Measurements from ENCODE around the gene CNPY1.
A peak's percentile ranks its signal among the peaks of the same experiment; 100 is the strongest.

CNPY1 gene

GRCh38 chr7:155534691-155535090 is 11.7 kb downstream of the CNPY1 start:
- H3K4me3 ChIP-seq (ENCODE audit: low read depth, low read length): no peak overlapping the region
- DNase-seq (ENCODE audit: low read depth): no peak
- no peak for TF ChIP-seq CTCF (IDR thresholded peaks at IDR 0.05; ENCODE audit: low read depth, low read length, missing control alignments)

- no peak for DNase-seq (ENCODE audit: low read depth)
- no peak overlapping the region for H3K4me3 ChIP-seq (ENCODE audit: low read depth, low read length)
- TF ChIP-seq CTCF (IDR thresholded peaks at IDR 0.05; ENCODE audit: low read depth, low read length, missing control alignments): peak; percentile 84
Measured at GRCh38 chr7:155533827-155534690, 12.3 kb downstream of the CNPY1 start.

- no peak overlapping the region; the same call in 1 of the 2 replicates for H3K4me3 ChIP-seq (ENCODE audit: low read depth, low read length)
- TF ChIP-seq CTCF (IDR thresholded peaks at IDR 0.05; ENCODE audit: low read depth, low read length, missing control alignments): no peak
- no peak for DNase-seq (ENCODE audit: low read depth)
Measured at GRCh38 chr7:155533120-155533826, 13.1 kb downstream of the CNPY1 start.

GRCh38 chr7:155532792-155533119 is 13.6 kb downstream of the CNPY1 start:
- no peak for DNase-seq (ENCODE audit: low read depth)
- no peak overlapping the region for H3K4me3 ChIP-seq (ENCODE audit: low read depth, low read length)
- TF ChIP-seq CTCF (IDR thresholded peaks at IDR 0.05; ENCODE audit: low read depth, low read length, missing control alignments): no peak

- no peak for DNase-seq (ENCODE audit: low read depth)
- TF ChIP-seq CTCF (IDR thresholded peaks at IDR 0.05; ENCODE audit: low read depth, low read length, missing control alignments): no peak
Measured at GRCh38 chr7:155531681-155532080, 14.7 kb downstream of the CNPY1 start.

GRCh38 chr7:155530601-155531000 is 15.8 kb downstream of the CNPY1 start:
- no peak for DNase-seq (ENCODE audit: low read depth)
- H3K4me3 ChIP-seq (ENCODE audit: low read depth, low read length): no peak overlapping the region
- TF ChIP-seq CTCF (IDR thresholded peaks at IDR 0.05; ENCODE audit: low read depth, low read length, missing control alignments): no peak

More at GRCh38 chr7:155531681-155532080, 14.7 kb downstream of the CNPY1 start:
- no peak overlapping the region for H3K4me3 ChIP-seq (ENCODE audit: low read depth, low read length)
